HCT116 (cell line): ENCODE results near the gene CNPY4. TPM values are rescaled to one million over a fixed set of nuclear protein-coding genes. Genes with fewer than 3 reads are reported as not detected.

Experiments
- ATAC-seq: fragments of 200-7000 bp; cut with Tn5 transposase; 2 replicates; pipeline ENCODE4 v1.9.1; 2020; ENCODE audit warnings: mild to moderate bottlenecking, moderate library complexity
- BruUV-seq: library from RNA; stranded (reverse); fragments of 400-500 nt; replicated peaks from 2 replicates; lab custom pipeline; 2021; lab: Mats Ljungman, UMichigan
- CTCF ChIA-PET: fragments of 300-600 bp; sonication (Branson Sonifier 250); formaldehyde crosslinking; loops from one replicate; lab custom pipeline; 2021; ENCODE audit warnings: antibody characterized with exemption; lab: Charles Lee
- POLR2A ChIA-PET: fragments of 300-600, 350-600 bp; sonication (Branson Sonifier 250); formaldehyde crosslinking; loops from one replicate; lab custom pipeline; 2021; ENCODE audit warnings: antibody characterized with exemption; lab: Charles Lee
- RAD21 ChIA-PET, 2 experiments: fragments of 300-600 bp; sonication (Branson Sonifier 250); formaldehyde crosslinking; loops; one replicate each; lab custom pipeline; 2023; ENCODE audit warnings: low total read pairs in 2 of 2; ENCODE audit not compliant: uncharacterized antibody in 2 of 2, unreplicated experiment in 2 of 2, low non-redundant PET in 1 of 2; lab: Charles Lee
- DNase-seq: peaks from one replicate; pipeline ENCODE4 v3.0.0-alpha.2; 2010; ENCODE audit warnings: low read depth, low spot score
- H2AFZ ChIP-seq: fragments of 200-600 bp; shearing (Covaris generic), sonication (generic); 2 replicates; pipeline ENCODE4 v1.6.1; 2017; ENCODE audit warnings: low read depth, mixed run types, mixed read lengths, antibody characterized with exemption, low read length; ENCODE audit not compliant: poor library complexity, severe bottlenecking
- H3K27ac ChIP-seq: 2 replicates; pipeline ENCODE4 v1.5.1; 2012; ENCODE audit warnings: low read depth, low read length
- H3K27me3 ChIP-seq: fragments of 200-600 bp; sonication (generic); 2 replicates; pipeline ENCODE4 v1.6.1; 2016; ENCODE audit warnings: mixed run types, low read length, mixed read lengths; ENCODE audit not compliant: insufficient read depth
- H3K36me3 ChIP-seq, 2 experiments: fragments of 200-500 bp in 1 of 2; fragments of 200-600 bp in 1 of 2; sonication (Bioruptor generic) in 1 of 2; sonication (generic) in 1 of 2; 2 replicates each; pipeline versions ENCODE4 v1.5.1 to v1.6.1; 2014 to 2016; ENCODE audit warnings: low read length in 2 of 2, inconsistent platforms in 1 of 2, mixed read lengths in 1 of 2, mixed run types in 1 of 2; ENCODE audit not compliant: insufficient read depth in 2 of 2, control insufficient read depth in 1 of 2
- H3K4me1 ChIP-seq, 2 experiments: fragments of 200-600 bp in 1 of 2; sonication (generic) in 1 of 2; 2 replicates each; pipeline versions ENCODE4 v1.5.1 to v1.6.1; 2012 to 2017; ENCODE audit warnings: low read length in 2 of 2, inconsistent platforms in 1 of 2, mild to moderate bottlenecking in 1 of 2, mixed read lengths in 1 of 2, mixed run types in 1 of 2, moderate library complexity in 1 of 2; ENCODE audit not compliant: insufficient read depth in 2 of 2, control insufficient read depth in 1 of 2
- H3K4me2 ChIP-seq: fragments of 200-600 bp; sonication (generic); 2 replicates; pipeline ENCODE4 v1.6.1; 2017; ENCODE audit warnings: mixed run types, low read length, mixed read lengths
- H3K4me3 ChIP-seq, 2 experiments: fragments of 200-600 bp in 1 of 2; sonication (generic) in 1 of 2; replicated peaks in 1 of 2; 2 replicates each; pipeline ENCODE4 v1.5.1; 2011 to 2016; ENCODE audit warnings: low read length in 2 of 2, control low read depth in 1 of 2, low read depth in 1 of 2, mild to moderate bottlenecking in 1 of 2, mixed read lengths in 1 of 2, mixed run types in 1 of 2
- H3K79me2 ChIP-seq: fragments of 200-600 bp; sonication (generic); 2 replicates; pipeline ENCODE4 v1.6.1; 2017; ENCODE audit warnings: mild to moderate bottlenecking, mixed run types, low read length, moderate library complexity, mixed read lengths; ENCODE audit not compliant: insufficient read depth
- H3K9ac ChIP-seq: fragments of 200-600 bp; sonication (generic); 2 replicates; pipeline ENCODE4 v1.6.1; 2016; ENCODE audit warnings: low read length, mixed read lengths
- H3K9me2 ChIP-seq: fragments of 200-600 bp; sonication (generic), shearing (Covaris generic); 2 replicates; pipeline ENCODE4 v1.6.1; 2017; ENCODE audit warnings: mixed run types, mild to moderate bottlenecking, moderate library complexity; ENCODE audit not compliant: insufficient read depth
- H3K9me3 ChIP-seq, 2 experiments: fragments of 200-500 bp in 1 of 2; fragments of 200-600 bp in 1 of 2; sonication (Bioruptor generic) in 1 of 2; sonication (generic) in 1 of 2; 2 replicates each; pipeline ENCODE4 v1.6.1; 2014 to 2017; ENCODE audit warnings: low read length in 2 of 2, mixed read lengths in 2 of 2, inconsistent platforms in 1 of 2, low read depth in 1 of 2, mild to moderate bottlenecking in 1 of 2, mixed run types in 1 of 2, moderate library complexity in 1 of 2; ENCODE audit not compliant: control insufficient read depth in 1 of 2, insufficient read depth in 1 of 2
- H4K20me1 ChIP-seq: fragments of 200-600 bp; sonication (generic), shearing (Covaris generic); 2 replicates; pipeline ENCODE4 v1.6.1; 2017; ENCODE audit warnings: mixed run types, mild to moderate bottlenecking, moderate library complexity; ENCODE audit not compliant: insufficient read depth
- CBX3 ChIP-seq: IDR thresholded peaks from 2 replicates; pipeline ENCODE4 v1.6.1; 2012; ENCODE audit warnings: low read depth
- CEBPB ChIP-seq: IDR thresholded peaks from 2 replicates; pipeline ENCODE4 v1.6.1; 2012; ENCODE audit warnings: low read depth
- CTCF ChIP-seq, 3 experiments: fragments of 200-600 bp in 1 of 3; sonication (generic) in 1 of 3; IDR thresholded peaks in 2 of 3; conservative IDR thresholded peaks in 1 of 3; 2 replicates each; pipeline ENCODE4 v1.5.1; 2012 to 2017; ENCODE audit warnings: low read depth in 2 of 3, low read length in 2 of 3, antibody characterized with exemption in 1 of 3, borderline replicate concordance in 1 of 3, control low read depth in 1 of 3, mild to moderate bottlenecking in 1 of 3, mixed read lengths in 1 of 3, mixed run types in 1 of 3, moderate library complexity in 1 of 3; ENCODE audit not compliant: insufficient read depth in 1 of 3
- EGR1 ChIP-seq: IDR thresholded peaks from 2 replicates; pipeline ENCODE4 v1.6.1; 2012; ENCODE audit warnings: low read depth
- ELF1 ChIP-seq: IDR thresholded peaks from 2 replicates; pipeline ENCODE4 v1.6.1; 2012; ENCODE audit warnings: low read depth, borderline replicate concordance
- EZH2 ChIP-seq: fragments of 200-600 bp; sonication (generic); IDR thresholded peaks from 2 replicates; pipeline ENCODE4 v1.6.1; 2017; ENCODE audit warnings: antibody characterized with exemption, mixed run types
- JUND ChIP-seq: IDR thresholded peaks from 2 replicates; pipeline ENCODE4 v1.6.1; 2012
- MAX ChIP-seq: IDR thresholded peaks from 2 replicates; pipeline ENCODE4 v1.6.1; 2012
- POLR2A ChIP-seq: IDR thresholded peaks from 2 replicates; pipeline ENCODE4 v1.7.0; 2011; ENCODE audit warnings: borderline replicate concordance; ENCODE audit not compliant: insufficient read depth, insufficient read length; ENCODE audit errors: extremely low read depth
- POLR2AphosphoS5 ChIP-seq: IDR thresholded peaks from 2 replicates; pipeline ENCODE4 v1.6.1; 2011; ENCODE audit warnings: mild to moderate bottlenecking, low read depth, low read length, moderate library complexity
- RAD21 ChIP-seq: IDR thresholded peaks from 2 replicates; pipeline ENCODE4 v1.6.1; 2012; ENCODE audit warnings: low read depth, mild to moderate bottlenecking
- SIN3A ChIP-seq: IDR thresholded peaks from 2 replicates; pipeline ENCODE4 v1.6.1; 2012; ENCODE audit warnings: low read depth
- SRF ChIP-seq: IDR thresholded peaks from 2 replicates; pipeline ENCODE4 v1.6.1; 2012; ENCODE audit warnings: low read depth
- TCF7L2 ChIP-seq: IDR thresholded peaks from 2 replicates; pipeline ENCODE4 v1.7.0; 2011; ENCODE audit warnings: borderline replicate concordance, inconsistent platforms; ENCODE audit not compliant: insufficient read depth, insufficient read length; ENCODE audit errors: extremely low read depth
- ZFX ChIP-seq: fragments of 450-650 bp; IDR thresholded peaks from 2 replicates; pipeline ENCODE4 v1.6.1; 2017
- ZNF274 ChIP-seq: fragments of 200-500 bp; sonication (Bioruptor generic); IDR thresholded peaks from 2 replicates; pipeline ENCODE4 v1.6.1; 2014; ENCODE audit warnings: mild to moderate bottlenecking, low read depth, low read length, inconsistent platforms
- intact Hi-C: fragments of 100-400 bp; cut with micrococcal nuclease; formaldehyde crosslinking; loops from 2 replicates; pipeline ENCODE4 v1.10.0; 2022
- total RNA-seq: library from RNA; stranded (reverse); gene quantifications from one replicate; pipeline ENCODE4 v1.2.1, GENCODE V29; 2021; ENCODE audit not compliant: unreplicated experiment

CNPY4 gene
- total RNA-seq, 1 experiment from 2014 or later: 2.6 TPM

GRCh38 chr7:100119970-100120732 is 717 bp downstream of the CNPY4 start:
- Histone ChIP-seq H4K20me1 (no peaks in the 10 kb centered on the region), H3K4me2 (peak overlapping the region; percentile 91), H3K79me2 (peaks cover 11% of the 10 kb centered on the region), H3K9ac (peak overlapping the region; percentile 87), H3K4me3 (peak overlapping the region; percentile 90 to 99), H3K27me3 (no peaks in the 10 kb centered on the region), H3K27ac (peak overlapping the region; percentile 50), H3K4me1 (peaks cover 13 to 27% of the 10 kb centered on the region in 2 experiments), H3K36me3 (no peaks in the 10 kb centered on the region), H3K9me2 (no peaks in the 10 kb centered on the region), H3K9me3 (no peaks in the 10 kb centered on the region), H2AFZ (peak overlapping the region; percentile 59)
- DNase-seq: no peak
- no TSS peak for BruUV-seq
- ChIA-PET RAD21 (no interaction called here), POLR2A (no interaction called here), CTCF (interaction anchor here (0.7 kb wide), 1 partner anchor 11 kb away, joined by 4 read pairs; no protein-coding TSS in a partner anchor)
- intact Hi-C loops: no loop called here
- TF ChIP-seq SIN3A (no peak), SRF (no peak), ELF1 (no peak), RAD21 (no peak), ZNF274 (no peak), TCF7L2 (peak; percentile 33), POLR2A (no peak), MAX (no peak), EGR1 (no peak), CEBPB (no peak), ZFX (peak; percentile 38; the same call in 1 of the 2 replicates), CTCF (IDR thresholded peaks at IDR 0.05 in 2 of 3, conservative IDR thresholded peaks at IDR 0.05 in 1 of 3; ENCODE audit: borderline replicate concordance in 1 of 3, insufficient read depth in 1 of 3, low read depth in 2 of 3, low read length in 2 of 3) (no peak), EZH2 (no peak), CBX3 (no peak), POLR2AphosphoS5 (peak; percentile 7; the same call in 1 of the 2 replicates), JUND (no peak)
- ATAC-seq: peak; percentile 66
